Regular cardiac myocyte (primary cell): ENCODE results near the gene SEPTIN8. TPM values are rescaled to one million over a fixed set of nuclear protein-coding genes. Genes with fewer than 3 reads are reported as not detected.

Experiments
- total RNA-seq: library from RNA; depleted of rRNA; stranded (reverse); fragments of >200 nt; gene quantifications from 2 replicates; pipeline ENCODE4 v1.2.3, GENCODE V29; 2014

The SEPTIN8 gene, protein sequence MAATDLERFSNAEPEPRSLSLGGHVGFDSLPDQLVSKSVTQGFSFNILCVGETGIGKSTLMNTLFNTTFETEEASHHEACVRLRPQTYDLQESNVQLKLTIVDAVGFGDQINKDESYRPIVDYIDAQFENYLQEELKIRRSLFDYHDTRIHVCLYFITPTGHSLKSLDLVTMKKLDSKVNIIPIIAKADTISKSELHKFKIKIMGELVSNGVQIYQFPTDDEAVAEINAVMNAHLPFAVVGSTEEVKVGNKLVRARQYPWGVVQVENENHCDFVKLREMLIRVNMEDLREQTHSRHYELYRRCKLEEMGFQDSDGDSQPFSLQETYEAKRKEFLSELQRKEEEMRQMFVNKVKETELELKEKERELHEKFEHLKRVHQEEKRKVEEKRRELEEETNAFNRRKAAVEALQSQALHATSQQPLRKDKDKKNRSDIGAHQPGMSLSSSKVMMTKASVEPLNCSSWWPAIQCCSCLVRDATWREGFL
- 51.8 and 52.1 TPM in 2 replicates for total RNA-seq

GRCh38 chr5:132777209-132778069 is at the start of gene SEPTIN8:
SEPTIN8 (minus strand) TSS chr5:132777239; CDS start chr5:132777137, 102 bp downstream.

GRCh38 chr5:132812781-132813598 is 36.0 kb upstream of the SEPTIN8 start, which contains the start of gene SOWAHA:
SOWAHA (plus strand) TSS chr5:132813302; CDS start chr5:132813622, 320 bp downstream.

DNA sequence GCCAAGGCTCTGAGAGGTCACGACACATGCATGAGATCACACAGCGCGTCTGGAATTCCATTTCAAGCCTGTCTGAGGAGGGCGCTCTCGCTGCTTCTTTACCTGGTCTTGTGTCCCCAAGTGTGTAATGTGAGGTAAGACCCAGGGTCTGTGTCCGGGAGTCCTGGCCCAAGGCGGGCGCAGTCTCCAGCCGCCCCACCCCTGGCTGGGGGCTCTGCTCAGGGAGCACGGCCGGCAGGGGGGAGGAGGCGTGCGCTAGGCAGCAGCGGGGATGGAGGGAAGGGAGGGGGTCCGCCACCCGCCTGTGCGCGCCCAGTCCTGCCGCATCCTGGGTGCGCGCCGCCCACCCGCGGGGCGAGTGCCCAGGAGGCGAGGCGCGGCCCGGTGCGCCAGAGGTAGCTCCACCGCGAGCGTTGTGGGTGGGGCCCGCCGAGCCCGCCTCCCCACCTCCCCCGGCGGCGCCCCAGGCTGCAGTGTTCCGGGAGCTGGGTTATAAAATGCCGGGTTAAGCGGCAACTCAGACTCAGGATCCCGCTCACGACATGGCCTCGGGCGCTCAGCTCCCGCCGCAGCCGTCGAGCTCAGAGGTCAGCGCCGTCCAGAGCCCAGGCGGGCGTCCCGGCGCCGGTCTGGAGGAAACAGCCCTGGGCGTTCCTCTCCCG is 30.0 kb downstream of the SEPTIN8 start, which contains the start of gene CCNI2:
Gene CCNI2 (plus strand): TSS at position 473 of the 662 bp plus-strand sequence. CDS start 70 bp downstream, at position 543.

DNA sequence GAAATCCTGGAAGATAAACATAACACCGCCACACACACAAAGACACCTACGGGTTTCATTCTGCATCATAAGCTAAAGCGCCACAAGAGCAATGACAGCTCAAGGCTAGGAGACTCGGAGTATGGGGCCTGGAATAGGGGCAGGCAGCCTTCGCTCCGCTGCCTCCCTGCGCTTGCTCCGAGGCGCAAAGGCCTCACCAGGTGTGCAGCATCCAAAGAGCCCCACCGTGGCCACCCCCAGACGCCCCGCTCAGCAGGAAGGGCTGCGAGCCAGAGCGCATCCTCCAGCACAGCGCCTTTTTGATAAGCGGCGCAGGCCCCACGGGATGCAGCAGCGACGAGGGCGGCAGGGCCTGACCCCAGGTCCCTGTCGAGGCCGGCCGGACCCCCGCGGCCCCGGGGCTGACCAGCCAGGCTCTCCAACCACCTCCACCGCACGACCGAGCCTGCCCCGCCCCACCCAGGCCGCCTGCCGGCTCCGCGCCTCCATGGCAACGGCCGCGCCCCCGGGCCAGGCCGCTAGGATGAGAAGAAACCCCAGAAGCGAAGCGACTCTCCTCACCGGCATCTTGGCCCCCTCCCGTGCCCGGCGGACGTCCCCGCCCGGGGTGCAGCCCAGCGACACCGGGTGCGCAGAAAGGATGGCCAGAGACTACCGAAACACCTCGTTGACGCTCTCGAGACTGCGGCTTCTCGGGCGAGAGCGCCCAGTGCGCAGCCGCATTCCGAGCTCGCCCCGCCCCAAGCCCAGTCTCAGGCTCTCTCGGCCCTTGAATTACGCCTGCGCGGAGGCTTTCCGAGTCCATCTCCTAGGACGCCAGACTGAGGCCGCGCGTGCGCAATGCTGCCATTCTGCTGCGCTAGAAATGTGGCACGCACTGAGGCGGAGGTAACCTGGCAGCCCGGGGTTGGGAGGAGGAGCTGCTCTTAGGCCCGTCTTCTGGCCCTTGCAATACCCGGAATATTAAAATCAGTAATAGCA is 39.9 kb downstream of the SEPTIN8 start, which contains the start of gene KIF3A:
Gene KIF3A (minus strand): TSS at position 694 of the 981 bp plus-strand sequence. CDS start 127 bp downstream, at position 567.

Other genes with a start within 250 kb of the SEPTIN8 start
- gene IL5, start 233.7 kb downstream of the SEPTIN8 start, total RNA-seq: 0.28 TPM in 1 of 2 replicates, not detected in the other
- 21.1 and 22.3 TPM in 2 replicates for gene RAD50, start 220.3 kb downstream of the SEPTIN8 start, total RNA-seq
- gene IL13, start 119.1 kb downstream of the SEPTIN8 start, total RNA-seq: not detected in 2 replicates
- not detected in 2 replicates for gene IL4, start 103.2 kb downstream of the SEPTIN8 start, total RNA-seq
- 11.6 and 11.9 TPM in 2 replicates for gene KIF3A, start 39.7 kb downstream of the SEPTIN8 start, total RNA-seq
- not detected in 2 replicates for gene CCNI2, start 29.8 kb downstream of the SEPTIN8 start, total RNA-seq
- under 0.01 TPM in 1 of 2 replicates, not detected in the other for gene SOWAHA, start 36.1 kb upstream of the SEPTIN8 start, total RNA-seq
- 2.0 and 5.2 TPM in 2 replicates for gene SHROOM1, start 53.4 kb upstream of the SEPTIN8 start, total RNA-seq
- gene GDF9, start 89.2 kb upstream of the SEPTIN8 start, total RNA-seq: 0.28 and 0.38 TPM in 2 replicates
- 131 and 137 TPM in 2 replicates for gene UQCRQ, start 89.4 kb upstream of the SEPTIN8 start, total RNA-seq
- under 0.01 and 0.28 TPM in 2 replicates for gene LEAP2, start 96.4 kb upstream of the SEPTIN8 start, total RNA-seq
- 34.7 and 43.1 TPM in 2 replicates for gene AFF4, start 186.4 kb upstream of the SEPTIN8 start, total RNA-seq
- gene ZCCHC10, start 249.3 kb upstream of the SEPTIN8 start, total RNA-seq: 7.3 and 16.3 TPM in 2 replicates